IPS DF 19.7 (cell line): ENCODE results near the gene JMJD4.

ENCODE experiments used
- DNase-seq: peaks from one replicate; pipeline ENCODE4 v3.0.0-alpha.2; 2013; ENCODE audit warnings: low read depth, low spot score

JMJD4 gene

GRCh38 chr1:227734856-227735538 lies at the start of gene JMJD4, which contains the start of gene SNAP47:
Gene JMJD4 (minus strand): TSS chr1:227735302. CDS start chr1:227735273, 29 bp downstream.
Gene SNAP47 (plus strand): TSS chr1:227735435. CDS start chr1:227747737, 12,302 bp downstream.
- DNase-seq, result peak; percentile 61

GRCh38 chr1:227782226-227782625 lies 47.1 kb upstream of the JMJD4 start:
- no peak for DNase-seq

GRCh38 chr1:227781314-227781930 lies 46.3 kb upstream of the JMJD4 start:
- no peak for DNase-seq

- DNase-seq, result no peak
Measured at GRCh38 chr1:227780101-227781044, 45.3 kb upstream of the JMJD4 start.

GRCh38 chr1:227779685-227780084 lies 44.6 kb upstream of the JMJD4 start:
- no peak for DNase-seq

- no peak for DNase-seq
Measured at GRCh38 chr1:227779021-227779441, 43.9 kb upstream of the JMJD4 start.

- DNase-seq, result no peak
Measured at GRCh38 chr1:227778401-227778947, 43.4 kb upstream of the JMJD4 start.

- DNase-seq, result no peak
Measured at GRCh38 chr1:227777646-227778045, 42.5 kb upstream of the JMJD4 start.

GRCh38 chr1:227777156-227777555 lies 42.1 kb upstream of the JMJD4 start:
- no peak for DNase-seq

- no peak for DNase-seq
Measured at GRCh38 chr1:227776331-227776771, 41.2 kb upstream of the JMJD4 start.

GRCh38 chr1:227775841-227776240 lies 40.7 kb upstream of the JMJD4 start:
- no peak for DNase-seq

- DNase-seq, result no peak
Measured at GRCh38 chr1:227774821-227775661, 39.9 kb upstream of the JMJD4 start.

- DNase-seq, result no peak
Measured at GRCh38 chr1:227774051-227774731, 39.1 kb upstream of the JMJD4 start.

- no peak for DNase-seq
Measured at GRCh38 chr1:227773558-227773957, 38.5 kb upstream of the JMJD4 start.

GRCh38 chr1:227771771-227772170 lies 36.7 kb upstream of the JMJD4 start:
- DNase-seq, result no peak

GRCh38 chr1:227771326-227771725 lies 36.2 kb upstream of the JMJD4 start:
- DNase-seq, result no peak

GRCh38 chr1:227770812-227771211 lies 35.7 kb upstream of the JMJD4 start:
- no peak for DNase-seq

- DNase-seq, result no peak
Measured at GRCh38 chr1:227769936-227770494, 34.9 kb upstream of the JMJD4 start.

- DNase-seq, result no peak
Measured at GRCh38 chr1:227769047-227769935, 34.2 kb upstream of the JMJD4 start.
